OCI-LY7 (cell line): ENCODE results near the gene ANGPTL8. TPM values are rescaled to one million over a fixed set of nuclear protein-coding genes. Genes with fewer than 3 reads are reported as not detected.

Source experiments
- Bru-seq: library from RNA; stranded (reverse); fragments of 400-500 nt; gene quantifications from one replicate; lab custom pipeline; 2021; lab: Mats Ljungman, UMichigan
- BruChase-seq, 2 experiments: library from RNA; stranded (reverse); fragments of 400-500 nt; gene quantifications; one replicate each; lab custom pipeline; 2021; lab: Mats Ljungman, UMichigan
- BruUV-seq: library from RNA; stranded (reverse); fragments of 400-500 nt; replicated peaks from 2 replicates; lab custom pipeline; 2021; lab: Mats Ljungman, UMichigan
- CTCF ChIA-PET: fragments of 300-600 bp; sonication (Branson Sonifier 250); formaldehyde crosslinking; loops from one replicate; lab custom pipeline; 2022; ENCODE audit warnings: antibody characterized with exemption; ENCODE audit not compliant: unreplicated experiment; lab: Charles Lee
- POLR2A ChIA-PET: fragments of 300-600 bp; sonication (Branson Sonifier 250); formaldehyde crosslinking; loops from one replicate; lab custom pipeline; 2022; ENCODE audit warnings: antibody characterized with exemption; lab: Charles Lee
- DNase-seq: peaks from one replicate; pipeline ENCODE4 v3.0.0-alpha.2; 2015; ENCODE audit warnings: low spot score
- H2AFZ ChIP-seq: fragments of 200-600 bp; sonication (generic), shearing (Covaris generic); 2 replicates; pipeline ENCODE4 v1.6.1; 2014; ENCODE audit warnings: mild to moderate bottlenecking, antibody characterized with exemption, low read length, moderate library complexity
- H3K27ac ChIP-seq: fragments of 200-600 bp; sonication (generic); 2 replicates; pipeline ENCODE4 v1.5.1; 2014; ENCODE audit warnings: mixed run types, low read depth, mild to moderate bottlenecking, moderate library complexity, low read length, inconsistent platforms; ENCODE audit not compliant: poor library complexity, severe bottlenecking
- H3K36me3 ChIP-seq: fragments of 200-600 bp; sonication (generic); 2 replicates; pipeline ENCODE4 v1.6.1; 2014; ENCODE audit warnings: mild to moderate bottlenecking, antibody characterized with exemption, low read length, moderate library complexity, mixed read lengths; ENCODE audit not compliant: insufficient read depth
- H3K4me1 ChIP-seq: fragments of 200-600 bp; sonication (generic); 2 replicates; pipeline ENCODE4 v1.5.1; 2014; ENCODE audit warnings: mild to moderate bottlenecking, low read length; ENCODE audit not compliant: insufficient read depth, poor library complexity, severe bottlenecking
- H3K4me2 ChIP-seq: fragments of 200-600 bp; sonication (generic); 2 replicates; pipeline ENCODE4 v1.6.1; 2014; ENCODE audit warnings: mild to moderate bottlenecking, low read length
- H3K4me3 ChIP-seq: fragments of 200-600 bp; sonication (generic); 2 replicates; pipeline ENCODE4 v1.5.1; 2014; ENCODE audit warnings: mild to moderate bottlenecking, low read depth, low read length; ENCODE audit not compliant: poor library complexity, severe bottlenecking
- H3K79me2 ChIP-seq: fragments of 200-600 bp; sonication (generic); 2 replicates; pipeline ENCODE4 v1.6.1; 2016; ENCODE audit warnings: low read depth, mild to moderate bottlenecking, low read length, moderate library complexity, mixed read lengths; ENCODE audit not compliant: insufficient read depth
- H3K9me2 ChIP-seq: fragments of 200-600 bp; sonication (generic); 2 replicates; pipeline ENCODE4 v1.6.1; 2016; ENCODE audit warnings: mild to moderate bottlenecking, low read length, mixed read lengths; ENCODE audit not compliant: insufficient read depth
- H3K9me3 ChIP-seq: fragments of 200-600 bp; sonication (generic); 2 replicates; pipeline ENCODE4 v1.6.1; 2014; ENCODE audit warnings: mild to moderate bottlenecking, mixed run types, low read length, mixed read lengths
- H4K20me1 ChIP-seq: fragments of 200-600 bp; sonication (generic); 2 replicates; pipeline ENCODE4 v1.6.1; 2014; ENCODE audit warnings: mild to moderate bottlenecking, antibody characterized with exemption, low read length, moderate library complexity, mixed read lengths; ENCODE audit not compliant: insufficient read depth
- EZH2phosphoT487 ChIP-seq: fragments of 200-600 bp; sonication (generic); IDR thresholded peaks from 2 replicates; pipeline ENCODE4 v1.6.1; 2018; ENCODE audit warnings: low read depth, borderline replicate concordance, mild to moderate bottlenecking, mixed run types, antibody characterized with exemption, low read length, moderate library complexity, mixed read lengths
- intact Hi-C: fragments of 100-400 bp; cut with micrococcal nuclease; formaldehyde crosslinking; loops from one replicate; pipeline ENCODE4 v1.10.0; 2022; ENCODE audit not compliant: unreplicated experiment
- long read RNA-seq: library from polyadenylated mRNA; stranded (forward); transcript quantifications from one replicate; pipeline ENCODE4 v2.0.0, GENCODE V29; 2022
- total RNA-seq, 2 experiments: library from RNA; depleted of rRNA in 1 of 2; stranded (reverse); fragments of >200 nt in 1 of 2; shearing (Covaris generic) in 1 of 2; gene quantifications; 2 replicates each; pipeline ENCODE4 v1.2.3, GENCODE V29; 2014 to 2022
- TF ChIP-seq, protein P1 (sequence below): fragments of 200-600 bp; sonication (generic); conservative IDR thresholded peaks from 2 replicates; pipeline ENCODE4 v1.5.1; 2014; ENCODE audit warnings: mild to moderate bottlenecking, antibody characterized with exemption, low read length, moderate library complexity, mixed read lengths

ANGPTL8 gene, protein sequence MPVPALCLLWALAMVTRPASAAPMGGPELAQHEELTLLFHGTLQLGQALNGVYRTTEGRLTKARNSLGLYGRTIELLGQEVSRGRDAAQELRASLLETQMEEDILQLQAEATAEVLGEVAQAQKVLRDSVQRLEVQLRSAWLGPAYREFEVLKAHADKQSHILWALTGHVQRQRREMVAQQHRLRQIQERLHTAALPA
- total RNA-seq (2014; rRNA removed; shearing (Covaris generic)) (not detected in 2 replicates), total RNA-seq (2022) (1.0 TPM in 1 of 2 replicates, not detected in the other), Bru-seq, nascent RNA (not detected), BruChase-seq, experiment 1, labeled RNA remaining after a 6-hour chase (percentile 17 among the genes with signal in this experiment), BruChase-seq, experiment 2, labeled RNA remaining after a 2-hour chase (not detected)
- long read RNA-seq = 0 reads

DNA sequence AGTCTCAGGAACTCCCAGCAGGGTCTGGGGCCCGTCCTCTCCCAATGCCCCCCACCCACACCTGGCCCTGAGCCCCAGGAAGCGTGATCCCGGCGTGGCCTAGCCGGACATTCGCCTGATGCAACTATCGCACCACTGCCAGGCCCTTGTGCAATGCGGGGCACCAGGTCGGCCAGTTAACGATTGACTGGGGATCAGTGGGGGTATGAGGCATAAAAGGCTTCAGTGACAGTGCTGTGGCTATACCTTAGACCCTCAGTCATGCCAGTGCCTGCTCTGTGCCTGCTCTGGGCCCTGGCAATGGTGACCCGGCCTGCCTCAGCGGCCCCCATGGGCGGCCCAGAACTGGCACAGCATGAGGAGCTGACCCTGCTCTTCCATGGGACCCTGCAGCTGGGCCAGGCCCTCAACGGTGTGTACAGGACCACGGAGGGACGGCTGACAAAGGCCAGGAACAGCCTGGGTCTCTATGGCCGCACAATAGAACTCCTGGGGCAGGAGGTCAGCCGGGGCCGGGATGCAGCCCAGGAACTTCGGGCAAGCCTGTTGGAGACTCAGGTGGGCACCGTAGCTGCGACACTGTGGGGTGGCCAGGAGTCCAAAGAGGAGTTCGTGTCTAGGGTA, at the start of gene ANGPTL8:
ANGPTL8 (plus strand) TSS at position 243 of the 624 bp plus-strand sequence; CDS start at position 262, 19 bp downstream.
- Histone ChIP-seq H3K4me1 (no peaks in the 10 kb centered on the region), H2AFZ (no peak within 1 kb of the TSS), H3K9me3 (no peaks in the 10 kb centered on the region), H3K4me3 (no peak within 1 kb of the TSS), H3K9me2 (no peaks in the 10 kb centered on the region), H3K27ac (no peak within 1 kb of the TSS), H3K4me2 (no peak within 1 kb of the TSS), H3K79me2 (no peaks in the 10 kb centered on the region), H3K36me3 (peaks cover 4% of the 10 kb centered on the region; the same call in 1 of the 2 replicates), H4K20me1 (no peaks in the 10 kb centered on the region)
- no peak for TF ChIP-seq EZH2phosphoT487
- TF ChIP-seq, protein P1, sequence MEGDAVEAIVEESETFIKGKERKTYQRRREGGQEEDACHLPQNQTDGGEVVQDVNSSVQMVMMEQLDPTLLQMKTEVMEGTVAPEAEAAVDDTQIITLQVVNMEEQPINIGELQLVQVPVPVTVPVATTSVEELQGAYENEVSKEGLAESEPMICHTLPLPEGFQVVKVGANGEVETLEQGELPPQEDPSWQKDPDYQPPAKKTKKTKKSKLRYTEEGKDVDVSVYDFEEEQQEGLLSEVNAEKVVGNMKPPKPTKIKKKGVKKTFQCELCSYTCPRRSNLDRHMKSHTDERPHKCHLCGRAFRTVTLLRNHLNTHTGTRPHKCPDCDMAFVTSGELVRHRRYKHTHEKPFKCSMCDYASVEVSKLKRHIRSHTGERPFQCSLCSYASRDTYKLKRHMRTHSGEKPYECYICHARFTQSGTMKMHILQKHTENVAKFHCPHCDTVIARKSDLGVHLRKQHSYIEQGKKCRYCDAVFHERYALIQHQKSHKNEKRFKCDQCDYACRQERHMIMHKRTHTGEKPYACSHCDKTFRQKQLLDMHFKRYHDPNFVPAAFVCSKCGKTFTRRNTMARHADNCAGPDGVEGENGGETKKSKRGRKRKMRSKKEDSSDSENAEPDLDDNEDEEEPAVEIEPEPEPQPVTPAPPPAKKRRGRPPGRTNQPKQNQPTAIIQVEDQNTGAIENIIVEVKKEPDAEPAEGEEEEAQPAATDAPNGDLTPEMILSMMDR = no peak
- no peak for DNase-seq
- no TSS peak for BruUV-seq
- ChIA-PET POLR2A (no interaction called here), CTCF (no interaction called here)
- intact Hi-C loops = no loop called here

DNA sequence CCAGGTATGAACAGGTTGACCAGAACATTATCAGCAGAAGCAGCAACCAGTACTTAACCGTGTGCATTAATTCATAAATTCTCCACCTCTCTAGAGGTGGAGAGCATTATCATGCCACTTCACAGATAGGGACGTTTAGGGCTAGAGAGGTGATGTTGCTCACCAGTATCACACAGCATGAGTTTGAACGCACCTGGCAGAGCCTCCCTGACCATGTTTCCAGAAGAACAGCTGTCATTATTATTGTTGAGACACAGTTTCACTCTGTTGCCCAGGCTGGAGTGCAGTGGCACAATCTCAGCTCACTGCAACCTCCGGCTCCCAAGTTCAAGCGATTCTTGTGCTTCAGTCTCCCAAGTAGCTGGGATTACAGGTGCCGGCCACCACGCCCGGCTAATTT, 48.9 kb upstream of the ANGPTL8 start:
- Histone ChIP-seq H3K79me2 (peaks cover 54% of the 10 kb centered on the region), H3K4me3 (peak overlapping the region; percentile 58), H3K4me2 (peak overlapping the region; percentile 53), H3K4me1 (peaks cover 98% of the 10 kb centered on the region), H4K20me1 (no peaks in the 10 kb centered on the region), H3K36me3 (peaks cover 89% of the 10 kb centered on the region), H3K9me3 (no peaks in the 10 kb centered on the region), H3K9me2 (no peaks in the 10 kb centered on the region), H2AFZ (no peak overlapping the region), H3K27ac (peak overlapping the region; percentile 95)
- no TSS peak for BruUV-seq
- intact Hi-C loops = loop anchor here (5.0 to 10.0 kb wide), 3 partner anchors 143 to 536 kb away; partner anchors contain the start of gene ILF3
- POLR2A ChIA-PET = interaction anchor here (0.6 to 1.9 kb wide), 3 partner anchors 10 to 785 kb away, joined by 4 to 6 read pairs (median 5); partner anchors contain the start of gene SPC24
- peak; percentile 75 for DNase-seq
- CTCF ChIA-PET = interaction anchor here (1.0 kb wide), 1 partner anchor 34 kb away, joined by 3 read pairs; no protein-coding TSS in a partner anchor
- no peak for TF ChIP-seq EZH2phosphoT487
- TF ChIP-seq, protein P1 = no peak
